Neural progenitor cell (in vitro differentiated cells): ENCODE measurements around the gene MMP11. TPM values are rescaled to one million over a fixed set of nuclear protein-coding genes. Genes with fewer than 3 reads are reported as not detected.
A peak's percentile ranks its signal among the peaks of the same experiment; 100 is the strongest.

ENCODE experiments used
- DNase-seq: peaks from one replicate; pipeline ENCODE4 v3.0.0-alpha.2; 2016; ENCODE audit warnings: low spot score
- H2AFZ ChIP-seq: fragments of 200-600 bp; sonication (generic); replicated peaks from 2 replicates; pipeline ENCODE4 v1.6.1; 2016; ENCODE audit warnings: antibody characterized with exemption
- H3F3A ChIP-seq: fragments of 200-600 bp; sonication (generic); 2 replicates; pipeline ENCODE4 v1.6.1; 2016; ENCODE audit warnings: antibody characterized with exemption, low read depth
- H3K27ac ChIP-seq: fragments of 200-600 bp; sonication (generic); 2 replicates; pipeline ENCODE4 v1.5.1; 2016; ENCODE audit warnings: mild to moderate bottlenecking
- H3K27me3 ChIP-seq: fragments of 200-600 bp; sonication (generic); 2 replicates; pipeline ENCODE4 v1.6.1; 2016; ENCODE audit warnings: mild to moderate bottlenecking, moderate library complexity
- H3K36me3 ChIP-seq: fragments of 200-600 bp; sonication (generic); 2 replicates; pipeline ENCODE4 v1.5.1; 2016
- H3K4me1 ChIP-seq: fragments of 200-600 bp; sonication (generic); 2 replicates; pipeline ENCODE4 v1.6.1; 2016; ENCODE audit warnings: mixed run types
- H3K4me2 ChIP-seq: fragments of 200-600 bp; sonication (generic); 2 replicates; pipeline ENCODE4 v1.6.1; 2016
- H3K4me3 ChIP-seq: fragments of 200-600 bp; sonication (generic); 2 replicates; pipeline ENCODE4 v1.5.1; 2016
- H3K79me2 ChIP-seq: fragments of 200-600 bp; sonication (generic); 2 replicates; pipeline ENCODE4 v1.6.1; 2016; ENCODE audit warnings: low read depth
- H3K9ac ChIP-seq: fragments of 200-600 bp; sonication (generic); 2 replicates; pipeline ENCODE4 v1.6.1; 2016
- H3K9me3 ChIP-seq: fragments of 200-600 bp; sonication (generic); 2 replicates; pipeline ENCODE4 v1.5.1; 2016; ENCODE audit warnings: low read depth
- H4K20me1 ChIP-seq: fragments of 200-600 bp; sonication (generic); 2 replicates; pipeline ENCODE4 v1.6.1; 2016; ENCODE audit warnings: low read depth
- H3K27ac Mint-ChIP-seq: 3 replicates; pipeline ENCODE4 v1.8.0; 2021; ENCODE audit warnings: mixed read lengths
- H3K27me3 Mint-ChIP-seq: 2 replicates; pipeline ENCODE4 v1.8.0; 2022; ENCODE audit warnings: low read depth, mild to moderate bottlenecking, inconsistent platforms, moderate library complexity, mixed read lengths; ENCODE audit not compliant: insufficient read depth
- H3K36me3 Mint-ChIP-seq: 3 replicates; pipeline ENCODE4 v1.8.0; 2021; ENCODE audit warnings: mixed read lengths
- H3K4me1 Mint-ChIP-seq: 3 replicates; pipeline ENCODE4 v1.8.0; 2021; ENCODE audit warnings: mixed read lengths
- H3K4me3 Mint-ChIP-seq: 3 replicates; pipeline ENCODE4 v1.8.0; 2021; ENCODE audit warnings: mild to moderate bottlenecking, moderate library complexity, mixed read lengths
- H3K9me3 Mint-ChIP-seq: 3 replicates; pipeline ENCODE4 v1.8.0; 2020; ENCODE audit warnings: mixed read lengths
- CTCF ChIP-seq: fragments of 200-600 bp; sonication (generic); IDR thresholded peaks from 2 replicates; pipeline ENCODE4 v1.5.1; 2017; ENCODE audit warnings: antibody characterized with exemption, mild to moderate bottlenecking
- EZH2 ChIP-seq: fragments of 200-600 bp; sonication (generic); IDR thresholded peaks from 2 replicates; pipeline ENCODE4 v1.6.1; 2017; ENCODE audit warnings: antibody characterized with exemption, mild to moderate bottlenecking, moderate library complexity
- EZH2phosphoT487 ChIP-seq: fragments of 200-600 bp; sonication (generic); IDR thresholded peaks from 2 replicates; pipeline ENCODE4 v1.6.1; 2017; ENCODE audit warnings: antibody characterized with exemption
- total RNA-seq: library from RNA; depleted of rRNA; stranded (reverse); fragments of >200 nt; gene quantifications from 2 replicates; pipeline ENCODE4 v1.2.3, GENCODE V29; 2015; ENCODE audit warnings: low replicate concordance

The MMP11 gene
- total RNA-seq, 1 donor from 2014 or later = 4.1 TPM

- H2AFZ ChIP-seq = no peak overlapping the region
- H3K27me3 Mint-ChIP-seq = peaks cover 2% of the 10 kb centered on the region
- no peak for DNase-seq
- H3K4me1 Mint-ChIP-seq = no peaks in the 10 kb centered on the region
- no peaks in the 10 kb centered on the region for H3K27me3 ChIP-seq
- H3K36me3 ChIP-seq = peaks cover 8% of the 10 kb centered on the region
- no peaks in the 10 kb centered on the region for H3K9me3 Mint-ChIP-seq
- no peak for TF ChIP-seq CTCF
- no peak overlapping the region for H3K4me3 Mint-ChIP-seq
- peaks cover 52% of the 10 kb centered on the region for H3K36me3 Mint-ChIP-seq
- no peak overlapping the region for H3K9ac ChIP-seq
- H3K79me2 ChIP-seq = no peaks in the 10 kb centered on the region
- no peaks in the 10 kb centered on the region for H3F3A ChIP-seq
- no peaks in the 10 kb centered on the region for H3K4me1 ChIP-seq
- H3K9me3 ChIP-seq = no peaks in the 10 kb centered on the region
- peak overlapping the region; percentile 69 for H3K27ac Mint-ChIP-seq
- no peaks in the 10 kb centered on the region for H4K20me1 ChIP-seq
- H3K4me2 ChIP-seq = no peak overlapping the region
- no peak overlapping the region for H3K4me3 ChIP-seq
- H3K27ac ChIP-seq = no peak overlapping the region
Observed at GRCh38 chr22:23803001-23803819, 30.6 kb downstream of the MMP11 start.

- Mint-ChIP-seq H3K36me3 (peaks cover 47% of the 10 kb centered on the region), H3K4me3 (no peak overlapping the region), H3K27ac (no peak overlapping the region), H3K27me3 (peaks cover 2% of the 10 kb centered on the region), H3K9me3 (no peaks in the 10 kb centered on the region), H3K4me1 (no peaks in the 10 kb centered on the region)
- no peak overlapping the region for H3K27ac ChIP-seq
- H3K9me3 ChIP-seq = no peaks in the 10 kb centered on the region
- H4K20me1 ChIP-seq = no peaks in the 10 kb centered on the region
- peaks cover 8% of the 10 kb centered on the region for H3K36me3 ChIP-seq
- no peak overlapping the region for H3K9ac ChIP-seq
- no peak for DNase-seq
- H3F3A ChIP-seq = no peaks in the 10 kb centered on the region
- H3K27me3 ChIP-seq = no peaks in the 10 kb centered on the region
- H3K4me2 ChIP-seq = no peak overlapping the region
- H3K79me2 ChIP-seq = no peaks in the 10 kb centered on the region
- no peak overlapping the region for H2AFZ ChIP-seq
- H3K4me1 ChIP-seq = no peaks in the 10 kb centered on the region
- no peak overlapping the region for H3K4me3 ChIP-seq
- no peak for TF ChIP-seq EZH2phosphoT487
- no peak for TF ChIP-seq EZH2
- TF ChIP-seq CTCF = no peak
Observed at GRCh38 chr22:23804781-23805291, 32.2 kb downstream of the MMP11 start.

GRCh38 chr22:23806837-23807236, 34.2 kb downstream of the MMP11 start:
- H3K9me3 ChIP-seq = no peaks in the 10 kb centered on the region
- no peaks in the 10 kb centered on the region for H3K27me3 Mint-ChIP-seq
- H3K79me2 ChIP-seq = no peaks in the 10 kb centered on the region
- H3K9ac ChIP-seq = no peak overlapping the region
- H3K36me3 ChIP-seq = peaks cover 8% of the 10 kb centered on the region
- no peak overlapping the region for H3K27ac Mint-ChIP-seq
- no peak overlapping the region for H2AFZ ChIP-seq
- no peaks in the 10 kb centered on the region for H4K20me1 ChIP-seq
- no peaks in the 10 kb centered on the region for H3K4me1 Mint-ChIP-seq
- no peaks in the 10 kb centered on the region for H3K4me1 ChIP-seq
- H3K4me3 Mint-ChIP-seq = no peak overlapping the region
- peaks cover 42% of the 10 kb centered on the region for H3K36me3 Mint-ChIP-seq
- no peak overlapping the region for H3K4me2 ChIP-seq
- DNase-seq = no peak
- H3K27me3 ChIP-seq = no peaks in the 10 kb centered on the region
- no peak overlapping the region for H3K4me3 ChIP-seq
- TF ChIP-seq EZH2 = no peak
- no peak for TF ChIP-seq EZH2phosphoT487
- no peak for TF ChIP-seq CTCF
- no peak overlapping the region for H3K27ac ChIP-seq
- no peaks in the 10 kb centered on the region for H3K9me3 Mint-ChIP-seq
- no peaks in the 10 kb centered on the region for H3F3A ChIP-seq
